Measurements from ENCODE around the gene HEBP1.
"Not testable (repeated sequence)": the region's sequence is repeated elsewhere in the genome, so short reads cannot be mapped to it uniquely, and the experiment has no call there.

The HEBP1 gene

GRCh38 chr12:12999959-13000615 is at the start of gene HEBP1:
TSS of gene HEBP1 (minus strand) at chr12:13000265. CDS start at chr12:13000114, 151 bp downstream.
- no peak for FAIRE-seq

- FAIRE-seq = no peak
Measured at GRCh38 chr12:13049816-13050215, 49.8 kb upstream of the HEBP1 start.

GRCh38 chr12:13046964-13047363 is 46.9 kb upstream of the HEBP1 start:
- no peak for FAIRE-seq

GRCh38 chr12:13045816-13046215 is 45.8 kb upstream of the HEBP1 start:
- FAIRE-seq = no peak

- no peak for FAIRE-seq
Measured at GRCh38 chr12:13044906-13045299, 44.8 kb upstream of the HEBP1 start.

- FAIRE-seq = no peak
Measured at GRCh38 chr12:13044002-13044905, 44.2 kb upstream of the HEBP1 start, which contains the start of gene FAM234B. TSS of gene FAM234B (plus strand) at chr12:13044381. CDS start at chr12:13044404, 23 bp downstream.

- FAIRE-seq = no peak
Measured at GRCh38 chr12:13042666-13043230, 42.7 kb upstream of the HEBP1 start.

- no peak for FAIRE-seq
Measured at GRCh38 chr12:13041224-13041623, 41.2 kb upstream of the HEBP1 start.

- FAIRE-seq = no peak
Measured at GRCh38 chr12:13039328-13039956, 39.4 kb upstream of the HEBP1 start.

GRCh38 chr12:13038491-13039161 is 38.6 kb upstream of the HEBP1 start:
- no peak for FAIRE-seq

GRCh38 chr12:13036881-13037280 is 36.8 kb upstream of the HEBP1 start:
- FAIRE-seq = no peak

- not testable (repeated sequence) for FAIRE-seq
Measured at GRCh38 chr12:13035335-13035734, 35.3 kb upstream of the HEBP1 start.

- FAIRE-seq = no peak
Measured at GRCh38 chr12:13033476-13033875, 33.4 kb upstream of the HEBP1 start.

GRCh38 chr12:13032164-13032563 is 32.1 kb upstream of the HEBP1 start:
- no peak for FAIRE-seq

GRCh38 chr12:13030541-13031291 is 30.7 kb upstream of the HEBP1 start:
- no peak for FAIRE-seq

- FAIRE-seq = no peak
Measured at GRCh38 chr12:13028825-13029570, 28.9 kb upstream of the HEBP1 start.

GRCh38 chr12:13027508-13027907 is 27.4 kb upstream of the HEBP1 start:
- FAIRE-seq = no peak

- no peak for FAIRE-seq
Measured at GRCh38 chr12:13027032-13027431, 27.0 kb upstream of the HEBP1 start.

GRCh38 chr12:13026286-13026685 is 26.2 kb upstream of the HEBP1 start:
- no peak for FAIRE-seq

- no peak for FAIRE-seq
Measured at GRCh38 chr12:13024531-13024916, 24.5 kb upstream of the HEBP1 start.
